Right lung (tissue), 5 donors: ENCODE results near the gene ARHGAP45. TPM values are rescaled to one million over a fixed set of nuclear protein-coding genes. Genes with fewer than 3 reads are reported as not detected.

Experiments
- DNase-seq, 2 donors: peaks; one replicate each; pipeline ENCODE4 v3.0.0-alpha.2; 2013
- polyA plus RNA-seq, 5 donors: library from polyadenylated mRNA; unstranded; fragments of 120-200 nt; gene quantifications; one replicate each; pipeline versions ENCODE4 v1.2.1 to v1.2.3, GENCODE V29; 2013; ENCODE audit warnings: inconsistent platforms in 1 of 5, low replicate concordance in 1 of 5; ENCODE audit not compliant: insufficient read length in 5 of 5, insufficient read depth in 1 of 5

The ARHGAP45 gene
- polyA plus RNA-seq, 5 donors, result 7.8 to 15.8 (median 10.2) TPM

GRCh38 chr19:1103708-1104310 is 36.8 kb downstream of the ARHGAP45 start, which contains the start of gene GPX4:
GPX4 (plus strand) TSS chr19:1103994; CDS start chr19:1104044, 50 bp downstream.
- DNase-seq, result peak; percentile 100

GRCh38 chr19:1104311-1105007 is 37.5 kb downstream of the ARHGAP45 start:
- peak; percentile 62 to 77 for DNase-seq

GRCh38 chr19:1105008-1105872 is 38.3 kb downstream of the ARHGAP45 start:
- DNase-seq, result no peak

GRCh38 chr19:1105873-1106840 is 39.2 kb downstream of the ARHGAP45 start:
- DNase-seq, result no peak

GRCh38 chr19:1106841-1107660 is 40.1 kb downstream of the ARHGAP45 start:
- no peak for DNase-seq

- DNase-seq, result no peak
Measured at GRCh38 chr19:1107661-1108261, 40.8 kb downstream of the ARHGAP45 start.

GRCh38 chr19:1108291-1109031 is 41.5 kb downstream of the ARHGAP45 start:
- DNase-seq, result no peak

- DNase-seq, result no peak
Measured at GRCh38 chr19:1109032-1109551, 42.1 kb downstream of the ARHGAP45 start.

GRCh38 chr19:1109697-1110671 is 43.0 kb downstream of the ARHGAP45 start:
- no peak for DNase-seq

GRCh38 chr19:1110809-1111640 is 44.1 kb downstream of the ARHGAP45 start:
- DNase-seq, result no peak

- DNase-seq, result no peak
Measured at GRCh38 chr19:1111641-1112267, 44.8 kb downstream of the ARHGAP45 start.

- no peak for DNase-seq
Measured at GRCh38 chr19:1112268-1113029, 45.5 kb downstream of the ARHGAP45 start.

- peak; percentile 91 to 93 for DNase-seq
Measured at GRCh38 chr19:1113030-1113985, 46.3 kb downstream of the ARHGAP45 start.

GRCh38 chr19:1113986-1114483 is 47.1 kb downstream of the ARHGAP45 start:
- no peak for DNase-seq
